HEK293 (cell line): ENCODE data around the gene ADAMTS19.
A peak's percentile ranks its signal among the peaks of the same experiment; 100 is the strongest.

Source experiments
- BCL11B ChIP-seq: fragments of 450-650 bp; formaldehyde crosslinking; IDR thresholded peaks from 2 replicates; pipeline ENCODE4 v1.5.1; 2016; ENCODE audit warnings: low read depth, missing biosample characterization, missing genetic modification characterization
- EGR2 ChIP-seq: fragments of 450-650 bp; formaldehyde crosslinking; IDR thresholded peaks from 2 replicates; pipeline ENCODE4 v1.5.1; 2016; ENCODE audit warnings: low read depth, missing biosample characterization, missing genetic modification characterization
- OSR2 ChIP-seq: fragments of 450-650 bp; formaldehyde crosslinking; IDR thresholded peaks from 2 replicates; pipeline ENCODE4 v1.5.1; 2016; ENCODE audit warnings: missing biosample characterization, missing genetic modification characterization
- RBAK ChIP-seq: fragments of 450-650 bp; formaldehyde crosslinking; IDR thresholded peaks from 2 replicates; pipeline ENCODE4 v1.5.1; 2016; ENCODE audit warnings: missing biosample characterization, missing genetic modification characterization
- SP2 ChIP-seq: fragments of 450-650 bp; formaldehyde crosslinking; IDR thresholded peaks from 2 replicates; pipeline ENCODE4 v1.5.1; 2016; ENCODE audit warnings: missing biosample characterization, missing genetic modification characterization
- ZBTB20 ChIP-seq: fragments of 450-650 bp; formaldehyde crosslinking; IDR thresholded peaks from 2 replicates; pipeline ENCODE4 v1.5.1; 2016; ENCODE audit warnings: missing biosample characterization, missing genetic modification characterization
- ZBTB26 ChIP-seq: fragments of 450-650 bp; formaldehyde crosslinking; optimal IDR thresholded peaks from 2 replicates; pipeline ENCODE3; 2016; ENCODE audit warnings: missing biosample characterization, mild to moderate bottlenecking, missing genetic modification characterization
- ZBTB48 ChIP-seq: fragments of 450-650 bp; formaldehyde crosslinking; IDR thresholded peaks from 2 replicates; pipeline ENCODE4 v1.5.1; 2016; ENCODE audit warnings: missing biosample characterization, missing genetic modification characterization
- ZNF112 ChIP-seq: fragments of 450-650 bp; formaldehyde crosslinking; IDR thresholded peaks from 2 replicates; pipeline ENCODE4 v1.5.0; 2017; ENCODE audit warnings: missing biosample characterization, missing genetic modification characterization
- ZNF175 ChIP-seq: fragments of 450-650 bp; formaldehyde crosslinking; IDR thresholded peaks from 2 replicates; pipeline ENCODE4 v1.5.1; 2016; ENCODE audit warnings: missing biosample characterization, missing genetic modification characterization
- ZNF202 ChIP-seq: fragments of 450-650 bp; formaldehyde crosslinking; IDR thresholded peaks from 2 replicates; pipeline ENCODE4 v1.5.1; 2016; ENCODE audit warnings: missing biosample characterization, missing genetic modification characterization, borderline replicate concordance
- ZNF211 ChIP-seq: fragments of 450-650 bp; formaldehyde crosslinking; IDR thresholded peaks from 2 replicates; pipeline ENCODE4 v1.5.1; 2016; ENCODE audit warnings: low read depth, missing biosample characterization, missing genetic modification characterization
- ZNF214 ChIP-seq: fragments of 450-650 bp; formaldehyde crosslinking; IDR thresholded peaks from 2 replicates; pipeline ENCODE4 v1.5.1; 2017; ENCODE audit warnings: missing biosample characterization, mild to moderate bottlenecking, missing genetic modification characterization, borderline replicate concordance
- ZNF239 ChIP-seq: fragments of 450-650 bp; formaldehyde crosslinking; IDR thresholded peaks from 2 replicates; pipeline ENCODE4 v1.5.1; 2016; ENCODE audit warnings: missing biosample characterization, missing genetic modification characterization
- ZNF324 ChIP-seq: fragments of 450-650 bp; formaldehyde crosslinking; IDR thresholded peaks from 2 replicates; pipeline ENCODE4 v1.5.1; 2016; ENCODE audit warnings: missing biosample characterization, missing genetic modification characterization
- ZNF473 ChIP-seq: fragments of 450-650 bp; formaldehyde crosslinking; IDR thresholded peaks from 2 replicates; pipeline ENCODE4 v1.5.1; 2017; ENCODE audit warnings: missing biosample characterization, missing genetic modification characterization
- ZNF514 ChIP-seq: fragments of 450-650 bp; formaldehyde crosslinking; IDR thresholded peaks from 2 replicates; pipeline ENCODE4 v1.5.1; 2016; ENCODE audit warnings: missing biosample characterization, missing genetic modification characterization
- ZNF521 ChIP-seq: fragments of 450-650 bp; formaldehyde crosslinking; IDR thresholded peaks from 2 replicates; pipeline ENCODE4 v1.5.1; 2017; ENCODE audit warnings: missing biosample characterization, mild to moderate bottlenecking, missing genetic modification characterization
- ZNF626 ChIP-seq: fragments of 450-650 bp; sonication (Bioruptor Pico); formaldehyde crosslinking; IDR thresholded peaks from 2 replicates; pipeline ENCODE4 v1.5.1; 2018; ENCODE audit warnings: missing biosample characterization, missing genetic modification characterization, inconsistent platforms
- ZNF660 ChIP-seq: fragments of 450-650 bp; IDR thresholded peaks from 2 replicates; pipeline ENCODE4 v1.5.1; 2018; ENCODE audit warnings: missing biosample characterization, mild to moderate bottlenecking, missing genetic modification characterization
- ZNF677 ChIP-seq: fragments of 450-650 bp; IDR thresholded peaks from 2 replicates; pipeline ENCODE4 v1.5.0; 2018; ENCODE audit warnings: missing biosample characterization, mild to moderate bottlenecking, missing genetic modification characterization, moderate library complexity
- ZNF707 ChIP-seq: fragments of 450-650 bp; formaldehyde crosslinking; IDR thresholded peaks from 2 replicates; pipeline ENCODE4 v1.5.1; 2016; ENCODE audit warnings: missing biosample characterization, missing genetic modification characterization
- ZNF777 ChIP-seq: fragments of 450-650 bp; formaldehyde crosslinking; IDR thresholded peaks from 2 replicates; pipeline ENCODE4 v1.5.1; 2017; ENCODE audit warnings: missing biosample characterization, missing genetic modification characterization, borderline replicate concordance
- ZSCAN18 ChIP-seq: fragments of 450-650 bp; formaldehyde crosslinking; IDR thresholded peaks from 2 replicates; pipeline ENCODE4 v1.5.1; 2016; ENCODE audit warnings: missing biosample characterization, missing genetic modification characterization
- TF ChIP-seq, protein P1 (sequence below): fragments of 450-650 bp; formaldehyde crosslinking; IDR thresholded peaks from 2 replicates; pipeline ENCODE4 v1.5.1; 2016; ENCODE audit warnings: missing biosample characterization, missing genetic modification characterization
- TF ChIP-seq, protein P2 (sequence below): fragments of 450-650 bp; formaldehyde crosslinking; IDR thresholded peaks from 2 replicates; pipeline ENCODE4 v1.5.1; 2016; ENCODE audit warnings: missing biosample characterization, missing genetic modification characterization
- TF ChIP-seq, protein P3 (sequence below): fragments of 450-650 bp; formaldehyde crosslinking; IDR thresholded peaks from 2 replicates; pipeline ENCODE4 v1.5.1; 2016; ENCODE audit warnings: missing biosample characterization, missing genetic modification characterization
- TF ChIP-seq, protein P4 (sequence below): fragments of 450-650 bp; formaldehyde crosslinking; IDR thresholded peaks from 2 replicates; pipeline ENCODE4 v1.5.1; 2016; ENCODE audit warnings: missing biosample characterization, missing genetic modification characterization
- TF ChIP-seq, protein P5 (sequence below): fragments of 450-650 bp; formaldehyde crosslinking; IDR thresholded peaks from 2 replicates; pipeline ENCODE4 v1.5.0; 2017; ENCODE audit warnings: missing biosample characterization, missing genetic modification characterization, borderline replicate concordance

Gene ADAMTS19

GRCh38 chr5:129459777-129460671, at the start of gene ADAMTS19 (continued):
- no peak for TF ChIP-seq ZNF677
- TF ChIP-seq ZNF175 (tag by site-specific recombination) = no peak
- TF ChIP-seq, protein P1, sequence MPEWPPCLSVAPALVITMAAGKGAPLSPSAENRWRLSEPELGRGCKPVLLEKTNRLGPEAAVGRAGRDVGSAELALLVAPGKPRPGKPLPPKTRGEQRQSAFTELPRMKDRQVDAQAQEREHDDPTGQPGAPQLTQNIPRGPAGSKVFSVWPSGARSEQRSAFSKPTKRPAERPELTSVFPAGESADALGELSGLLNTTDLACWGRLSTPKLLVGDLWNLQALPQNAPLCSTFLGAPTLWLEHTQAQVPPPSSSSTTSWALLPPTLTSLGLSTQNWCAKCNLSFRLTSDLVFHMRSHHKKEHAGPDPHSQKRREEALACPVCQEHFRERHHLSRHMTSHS (tag by site-specific recombination) = no peak
- no peak for TF ChIP-seq ZNF626 (tag by site-specific recombination)
- TF ChIP-seq ZNF707 (tag by site-specific recombination) = no peak
- no peak for TF ChIP-seq EGR2 (tag by site-specific recombination)
- TF ChIP-seq ZNF514 (tag by site-specific recombination) = no peak
- no peak for TF ChIP-seq OSR2 (tag by site-specific recombination)
- TF ChIP-seq, protein P2, sequence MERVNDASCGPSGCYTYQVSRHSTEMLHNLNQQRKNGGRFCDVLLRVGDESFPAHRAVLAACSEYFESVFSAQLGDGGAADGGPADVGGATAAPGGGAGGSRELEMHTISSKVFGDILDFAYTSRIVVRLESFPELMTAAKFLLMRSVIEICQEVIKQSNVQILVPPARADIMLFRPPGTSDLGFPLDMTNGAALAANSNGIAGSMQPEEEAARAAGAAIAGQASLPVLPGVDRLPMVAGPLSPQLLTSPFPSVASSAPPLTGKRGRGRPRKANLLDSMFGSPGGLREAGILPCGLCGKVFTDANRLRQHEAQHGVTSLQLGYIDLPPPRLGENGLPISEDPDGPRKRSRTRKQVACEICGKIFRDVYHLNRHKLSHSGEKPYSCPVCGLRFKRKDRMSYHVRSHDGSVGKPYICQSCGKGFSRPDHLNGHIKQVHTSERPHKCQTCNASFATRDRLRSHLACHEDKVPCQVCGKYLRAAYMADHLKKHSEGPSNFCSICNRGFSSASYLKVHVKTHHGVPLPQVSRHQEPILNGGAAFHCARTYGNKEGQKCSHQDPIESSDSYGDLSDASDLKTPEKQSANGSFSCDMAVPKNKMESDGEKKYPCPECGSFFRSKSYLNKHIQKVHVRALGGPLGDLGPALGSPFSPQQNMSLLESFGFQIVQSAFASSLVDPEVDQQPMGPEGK = no peak
- no peak for TF ChIP-seq ZNF239 (tag by site-specific recombination)
- TF ChIP-seq, protein P3, sequence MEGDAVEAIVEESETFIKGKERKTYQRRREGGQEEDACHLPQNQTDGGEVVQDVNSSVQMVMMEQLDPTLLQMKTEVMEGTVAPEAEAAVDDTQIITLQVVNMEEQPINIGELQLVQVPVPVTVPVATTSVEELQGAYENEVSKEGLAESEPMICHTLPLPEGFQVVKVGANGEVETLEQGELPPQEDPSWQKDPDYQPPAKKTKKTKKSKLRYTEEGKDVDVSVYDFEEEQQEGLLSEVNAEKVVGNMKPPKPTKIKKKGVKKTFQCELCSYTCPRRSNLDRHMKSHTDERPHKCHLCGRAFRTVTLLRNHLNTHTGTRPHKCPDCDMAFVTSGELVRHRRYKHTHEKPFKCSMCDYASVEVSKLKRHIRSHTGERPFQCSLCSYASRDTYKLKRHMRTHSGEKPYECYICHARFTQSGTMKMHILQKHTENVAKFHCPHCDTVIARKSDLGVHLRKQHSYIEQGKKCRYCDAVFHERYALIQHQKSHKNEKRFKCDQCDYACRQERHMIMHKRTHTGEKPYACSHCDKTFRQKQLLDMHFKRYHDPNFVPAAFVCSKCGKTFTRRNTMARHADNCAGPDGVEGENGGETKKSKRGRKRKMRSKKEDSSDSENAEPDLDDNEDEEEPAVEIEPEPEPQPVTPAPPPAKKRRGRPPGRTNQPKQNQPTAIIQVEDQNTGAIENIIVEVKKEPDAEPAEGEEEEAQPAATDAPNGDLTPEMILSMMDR = no peak
- TF ChIP-seq, protein P4, sequence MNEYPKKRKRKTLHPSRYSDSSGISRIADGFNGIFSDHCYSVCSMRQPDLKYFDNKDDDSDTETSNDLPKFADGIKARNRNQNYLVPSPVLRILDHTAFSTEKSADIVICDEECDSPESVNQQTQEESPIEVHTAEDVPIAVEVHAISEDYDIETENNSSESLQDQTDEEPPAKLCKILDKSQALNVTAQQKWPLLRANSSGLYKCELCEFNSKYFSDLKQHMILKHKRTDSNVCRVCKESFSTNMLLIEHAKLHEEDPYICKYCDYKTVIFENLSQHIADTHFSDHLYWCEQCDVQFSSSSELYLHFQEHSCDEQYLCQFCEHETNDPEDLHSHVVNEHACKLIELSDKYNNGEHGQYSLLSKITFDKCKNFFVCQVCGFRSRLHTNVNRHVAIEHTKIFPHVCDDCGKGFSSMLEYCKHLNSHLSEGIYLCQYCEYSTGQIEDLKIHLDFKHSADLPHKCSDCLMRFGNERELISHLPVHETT (tag by site-specific recombination) = no peak
- TF ChIP-seq RBAK (tag by site-specific recombination) = no peak
- TF ChIP-seq ZBTB48 (tag by site-specific recombination) = no peak
- no peak for TF ChIP-seq ZNF211 (tag by site-specific recombination)
- no peak for TF ChIP-seq BCL11B (tag by site-specific recombination)
- TF ChIP-seq ZBTB20 = peak; percentile 60
- no peak for TF ChIP-seq ZNF112
- no peak for TF ChIP-seq ZNF324 (tag by site-specific recombination)
- TF ChIP-seq ZNF660 (tag by site-specific recombination) = peak; percentile 8; the same call in 1 of the 2 replicates
- no peak for TF ChIP-seq ZNF521 (tag by site-specific recombination)
- TF ChIP-seq ZNF473 (tag by site-specific recombination) = no peak
- no peak for TF ChIP-seq ZNF214
- TF ChIP-seq ZNF202 (tag by site-specific recombination) = no peak
- no peak for TF ChIP-seq SP2 (tag by site-specific recombination)
- TF ChIP-seq ZBTB26 (tag by site-specific recombination) = peak; percentile 84
- TF ChIP-seq, protein P5, sequence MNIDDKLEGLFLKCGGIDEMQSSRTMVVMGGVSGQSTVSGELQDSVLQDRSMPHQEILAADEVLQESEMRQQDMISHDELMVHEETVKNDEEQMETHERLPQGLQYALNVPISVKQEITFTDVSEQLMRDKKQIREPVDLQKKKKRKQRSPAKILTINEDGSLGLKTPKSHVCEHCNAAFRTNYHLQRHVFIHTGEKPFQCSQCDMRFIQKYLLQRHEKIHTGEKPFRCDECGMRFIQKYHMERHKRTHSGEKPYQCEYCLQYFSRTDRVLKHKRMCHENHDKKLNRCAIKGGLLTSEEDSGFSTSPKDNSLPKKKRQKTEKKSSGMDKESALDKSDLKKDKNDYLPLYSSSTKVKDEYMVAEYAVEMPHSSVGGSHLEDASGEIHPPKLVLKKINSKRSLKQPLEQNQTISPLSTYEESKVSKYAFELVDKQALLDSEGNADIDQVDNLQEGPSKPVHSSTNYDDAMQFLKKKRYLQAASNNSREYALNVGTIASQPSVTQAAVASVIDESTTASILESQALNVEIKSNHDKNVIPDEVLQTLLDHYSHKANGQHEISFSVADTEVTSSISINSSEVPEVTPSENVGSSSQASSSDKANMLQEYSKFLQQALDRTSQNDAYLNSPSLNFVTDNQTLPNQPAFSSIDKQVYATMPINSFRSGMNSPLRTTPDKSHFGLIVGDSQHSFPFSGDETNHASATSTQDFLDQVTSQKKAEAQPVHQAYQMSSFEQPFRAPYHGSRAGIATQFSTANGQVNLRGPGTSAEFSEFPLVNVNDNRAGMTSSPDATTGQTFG = no peak
- TF ChIP-seq ZNF777 = no peak
- TF ChIP-seq ZSCAN18 (tag by site-specific recombination) = no peak
